GM23248 (cell line): Measurements from ENCODE around the gene RNF126.

Source experiments
- EZH2 ChIP-seq: fragments of 200-600 bp; sonication (generic); IDR thresholded peaks from 2 replicates; pipeline ENCODE4 v1.6.1; 2018; ENCODE audit warnings: antibody characterized with exemption, mild to moderate bottlenecking; ENCODE audit not compliant: insufficient read depth, poor library complexity, severe bottlenecking
- EZH2phosphoT487 ChIP-seq: fragments of 200-600 bp; sonication (generic); IDR thresholded peaks from 2 replicates; pipeline ENCODE4 v1.6.1; 2018; ENCODE audit warnings: antibody characterized with exemption, moderate library complexity, mild to moderate bottlenecking, low read depth; ENCODE audit not compliant: insufficient read depth

GRCh38 chr19:652467-653389 is 10.3 kb downstream of the RNF126 start:
- TF ChIP-seq EZH2 (no peak), EZH2phosphoT487 (no peak)
